ACHN (cell line): Measurements from ENCODE around the gene WNT9A.

Experiments
- DNase-seq: peaks from one replicate; pipeline ENCODE4 v3.0.0-alpha.2; 2015
- in situ Hi-C: cut with HindIII; loops from 2 replicates; pipeline ENCODE4 v1.10.0; 2017; ENCODE audit warnings: low sequenced_read_pairs, low pct_ligation_motif_present, low pct_unique_long_range_greater_than_20kb

Gene WNT9A

DNA sequence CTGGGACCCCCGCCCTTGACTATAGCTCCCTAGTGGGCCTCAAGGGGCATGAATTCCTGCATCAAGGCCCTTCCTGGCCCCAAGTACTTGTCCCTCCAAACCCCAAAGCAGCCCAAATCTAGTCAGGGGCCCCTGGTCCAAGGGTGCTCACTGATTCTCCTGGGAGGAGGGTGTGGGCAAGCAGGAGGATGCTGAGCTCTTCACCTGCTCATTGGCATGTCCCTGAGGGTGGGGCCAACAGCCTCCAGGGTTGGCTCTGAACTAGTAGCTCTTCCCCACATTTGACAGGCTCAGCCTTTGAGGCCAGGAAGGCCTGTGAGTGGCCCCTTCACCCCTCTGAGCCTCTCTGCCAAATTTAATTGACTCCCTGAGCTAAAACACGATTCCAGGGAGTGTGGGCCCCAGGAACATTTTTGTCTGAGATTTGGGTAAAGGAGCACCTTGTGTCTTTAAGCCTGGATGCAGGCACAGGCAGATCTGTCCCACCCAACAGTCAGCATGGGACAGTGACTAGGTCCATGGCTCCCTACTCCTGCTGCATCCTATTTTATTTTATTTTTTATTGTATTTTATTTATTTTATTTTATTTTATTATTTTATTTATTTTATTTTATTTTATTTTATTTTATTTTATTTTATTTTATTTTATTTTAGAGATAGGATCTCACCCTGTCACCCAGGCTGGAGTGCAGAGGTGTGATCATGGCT lies 11.0 kb upstream of the WNT9A start:
- in situ Hi-C loops, result no loop called here
- DNase-seq, result no peak

DNA sequence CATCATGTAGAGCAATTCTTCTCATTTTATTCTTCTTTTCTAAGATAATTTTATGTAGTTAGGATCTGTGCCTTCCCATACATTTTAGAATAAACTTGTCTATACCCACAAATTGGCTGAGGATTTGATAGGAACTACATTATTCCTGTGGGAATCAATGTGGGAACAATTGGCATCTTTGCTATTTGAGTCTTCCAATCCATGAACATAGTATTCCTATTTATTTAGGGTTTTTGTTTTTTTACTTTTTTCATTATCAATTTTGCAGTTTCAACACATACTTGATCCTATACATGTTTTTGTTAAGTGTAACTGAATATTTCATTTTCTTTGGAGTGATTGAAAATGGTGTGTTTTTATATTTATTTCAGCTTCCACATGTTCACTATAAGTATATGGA lies 8.1 kb upstream of the WNT9A start:
- DNase-seq, result no peak
- in situ Hi-C loops, result no loop called here

DNA sequence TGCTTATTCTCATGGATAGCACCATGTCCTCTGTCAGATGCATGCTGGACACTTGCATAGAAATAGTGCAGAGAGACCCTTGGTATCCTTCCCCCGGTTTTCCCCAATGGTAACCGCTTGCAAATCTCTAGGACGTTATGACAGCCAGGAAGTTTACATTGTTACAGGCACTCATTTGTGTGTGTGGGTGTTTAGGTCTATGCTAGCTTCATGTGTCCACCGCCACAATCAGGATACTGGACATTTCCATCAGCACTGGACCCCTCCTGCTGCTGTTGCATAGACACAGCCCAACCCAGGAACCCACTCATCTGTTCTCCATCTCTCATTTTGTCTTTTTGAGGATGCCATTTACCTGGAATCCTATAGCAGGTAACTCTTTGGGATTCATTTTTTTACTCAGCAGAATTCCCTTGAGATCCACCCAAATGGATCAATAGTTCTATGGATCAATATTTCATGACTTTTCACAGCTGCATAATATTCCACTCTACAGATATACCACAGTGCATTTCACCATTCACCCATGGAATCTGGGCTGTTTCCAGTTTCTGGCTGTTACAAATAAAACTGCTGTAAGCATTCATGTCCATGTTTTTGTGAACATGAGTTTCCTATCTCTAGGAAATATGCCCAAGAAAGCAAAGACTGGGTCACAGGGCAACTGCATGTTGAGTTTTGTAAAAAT lies 6.6 kb upstream of the WNT9A start:
- in situ Hi-C loops, result no loop called here
- no peak for DNase-seq

DNA sequence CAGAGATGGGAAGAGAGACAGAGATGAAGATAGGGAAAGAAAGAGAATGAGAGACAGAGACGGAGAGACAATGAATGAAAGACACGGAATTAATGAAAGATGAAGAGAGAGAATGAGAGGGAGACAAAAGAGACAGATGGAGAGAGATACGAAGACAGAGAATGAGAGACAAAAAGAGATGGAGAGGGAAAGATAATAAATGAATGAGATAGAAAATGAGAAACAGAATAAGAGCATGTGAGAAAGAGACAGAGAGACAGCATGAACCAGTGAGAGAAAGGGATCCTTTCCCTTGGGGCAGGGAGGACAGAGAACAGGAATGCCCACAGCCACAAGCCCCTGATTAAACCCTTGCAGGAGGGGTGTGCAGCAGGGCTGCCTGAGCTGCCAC lies 5.3 kb upstream of the WNT9A start:
- DNase-seq, result no peak
- in situ Hi-C loops, result no loop called here

DNA sequence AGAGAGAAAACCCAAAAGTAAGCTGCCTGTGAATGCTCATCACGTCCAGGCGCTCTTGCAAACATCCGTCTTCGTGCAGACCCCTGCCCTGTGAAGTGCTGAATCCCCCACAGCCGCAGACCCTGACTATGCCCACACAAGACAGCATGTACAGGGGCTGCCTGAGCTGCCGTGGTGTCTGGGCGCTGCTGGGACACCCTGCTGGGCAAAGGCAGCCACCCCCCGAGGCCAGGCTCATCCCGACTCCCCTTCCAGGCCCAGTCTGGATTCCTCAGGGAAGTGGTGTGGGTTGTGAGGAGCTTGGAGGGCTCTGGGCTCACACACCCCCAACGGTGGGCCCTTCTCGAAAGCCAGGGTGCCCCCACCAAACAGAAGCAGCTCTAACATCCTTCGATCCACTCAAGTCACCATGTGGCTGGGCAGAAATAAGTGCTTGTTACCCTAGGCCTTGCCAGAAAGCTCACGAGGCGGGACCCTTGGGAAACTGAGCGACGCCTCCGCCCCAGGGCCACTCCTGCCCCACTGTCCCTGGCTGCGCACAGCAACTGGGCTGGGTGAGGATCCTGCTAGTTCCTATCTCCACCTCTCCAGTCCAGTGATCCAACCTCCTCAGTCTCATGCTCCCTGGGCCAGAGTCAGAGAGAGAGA lies 4.8 kb upstream of the WNT9A start:
- DNase-seq, result no peak
- in situ Hi-C loops, result no loop called here

DNA sequence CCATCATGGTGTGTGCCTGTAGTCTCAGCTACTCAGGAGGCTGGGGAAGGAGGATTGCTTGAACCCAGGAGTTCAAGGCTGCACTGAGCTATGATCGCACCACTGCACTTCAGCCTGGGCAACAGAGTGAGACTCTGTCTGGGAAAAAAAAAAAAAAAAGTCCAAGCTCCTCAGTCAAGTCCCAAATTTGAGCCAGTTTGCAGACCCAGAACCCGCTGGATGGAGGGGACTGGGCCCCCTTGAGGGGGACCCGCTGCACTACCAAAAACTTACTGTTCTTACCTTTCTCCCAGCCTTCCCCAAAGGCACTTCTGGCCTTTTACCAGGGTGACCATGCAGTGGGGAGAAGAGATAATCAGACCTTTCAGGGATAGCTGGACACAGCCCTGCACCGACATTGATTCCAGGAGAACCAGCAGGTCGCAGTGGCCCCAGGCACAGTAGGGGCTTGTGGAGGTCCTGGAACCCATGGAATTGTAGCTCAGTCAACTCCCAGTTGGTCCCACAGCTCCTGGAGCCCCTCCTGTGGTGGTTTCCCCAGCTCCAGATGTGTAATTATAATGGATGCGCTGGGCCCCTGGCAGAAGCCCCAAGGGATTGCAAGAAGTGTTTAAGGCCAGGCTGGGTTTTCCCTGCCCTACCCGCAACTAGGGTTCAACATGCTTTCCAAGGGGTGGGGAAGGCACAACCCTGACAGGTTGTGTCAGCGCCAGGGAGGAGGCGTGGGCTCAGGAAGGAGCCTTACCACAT lies 4.1 kb upstream of the WNT9A start:
- in situ Hi-C loops, result no loop called here
- no peak for DNase-seq

DNA sequence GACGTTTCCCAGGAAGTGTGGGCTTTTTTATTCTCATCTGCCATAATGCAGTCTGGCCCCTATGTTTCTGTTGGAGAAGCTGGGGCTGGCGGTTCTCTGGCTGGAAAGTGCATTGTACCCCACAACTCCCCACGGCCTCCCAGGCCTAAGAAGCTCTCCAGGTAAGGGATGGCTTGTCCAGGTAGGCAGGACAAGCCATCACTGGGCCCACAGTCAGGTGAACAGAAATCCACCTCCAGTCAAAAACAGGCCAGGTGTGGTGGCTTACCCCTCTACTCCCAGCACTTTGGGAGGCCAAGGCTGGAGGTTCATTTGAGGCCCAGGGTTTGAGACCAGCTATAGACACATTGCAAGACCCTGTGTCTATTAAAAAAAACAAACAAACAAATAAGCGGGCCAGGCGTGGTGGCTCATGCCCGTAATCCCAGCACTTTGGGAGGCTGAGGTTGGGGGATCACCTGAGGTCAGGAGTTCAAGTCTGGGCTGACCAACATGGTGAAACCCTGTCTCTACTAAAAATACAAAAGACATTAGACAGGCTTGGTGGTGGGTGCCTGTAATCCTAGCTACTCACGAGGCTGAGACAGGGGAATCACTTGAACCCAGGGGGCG lies 3.1 kb upstream of the WNT9A start:
- DNase-seq, result no peak
- in situ Hi-C loops, result no loop called here

DNA sequence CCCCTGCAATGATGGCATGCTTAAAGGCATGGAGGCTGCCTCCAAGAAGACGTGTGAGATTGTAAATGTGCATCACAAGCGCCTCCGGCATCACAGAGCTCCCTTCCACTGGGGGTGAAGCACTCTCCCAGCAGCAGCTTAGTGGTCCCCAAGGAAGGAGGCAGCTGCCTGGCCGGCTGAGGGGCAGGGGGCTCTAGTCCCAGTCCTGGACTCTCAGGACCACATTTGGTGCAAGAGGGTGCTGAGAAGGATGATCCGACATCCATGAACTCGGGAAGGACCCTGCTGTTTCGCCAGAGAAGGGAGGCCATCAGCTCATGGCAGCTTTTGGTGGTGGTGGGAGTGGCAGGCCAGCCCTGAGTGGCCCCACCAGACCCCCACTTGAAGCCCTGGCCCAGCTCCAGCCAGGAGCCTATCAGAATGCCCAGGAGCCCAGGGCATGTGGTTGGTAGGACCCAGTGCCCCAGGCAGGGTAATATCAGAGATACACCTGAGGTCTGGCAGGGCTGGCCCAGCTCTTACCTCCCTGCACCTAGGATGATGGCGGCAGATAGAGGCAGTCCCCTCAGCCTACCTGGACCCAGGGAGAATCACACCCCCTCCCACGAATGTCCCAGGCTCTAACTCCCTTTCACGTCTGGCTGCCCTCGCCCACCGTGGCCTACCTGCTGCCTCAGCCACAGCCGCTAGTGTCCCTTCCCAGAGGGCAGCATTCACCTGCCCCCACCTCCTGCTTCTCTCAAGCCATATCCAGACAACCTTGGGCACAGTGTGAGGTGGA lies 2.4 kb upstream of the WNT9A start:
- no peak for DNase-seq
- in situ Hi-C loops, result loop anchor here (25.0 kb wide), 2 partner anchors 188 to 488 kb away; no protein-coding TSS in a partner anchor

DNA sequence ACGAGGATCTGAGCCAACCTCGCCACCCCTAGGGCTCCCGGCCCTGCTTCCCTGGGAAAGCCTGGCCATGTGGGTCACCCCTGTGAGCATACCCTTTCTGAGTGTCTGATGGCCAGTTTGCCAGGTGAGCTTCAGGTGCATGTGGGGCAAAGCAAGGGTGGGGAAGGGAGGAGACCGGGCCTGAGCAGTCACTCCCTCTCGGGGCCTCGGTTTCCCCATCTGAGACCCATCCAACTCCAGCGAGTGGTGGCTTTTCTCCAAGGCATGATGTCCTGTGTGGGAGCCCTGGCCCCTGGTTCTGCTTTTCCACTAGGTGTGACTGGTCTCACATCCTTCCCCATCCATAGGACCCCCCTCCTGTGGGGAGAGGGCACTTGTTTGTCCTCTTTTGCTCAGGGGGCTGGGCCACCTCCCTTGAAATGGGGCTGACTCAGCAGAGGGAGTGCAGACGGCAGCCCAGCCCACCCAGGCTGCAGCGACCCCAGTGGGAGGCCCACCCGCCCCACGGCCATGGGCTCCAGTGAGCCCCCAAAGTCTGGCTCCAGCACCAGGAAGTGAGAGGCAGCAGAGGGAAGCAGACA lies 1.7 kb upstream of the WNT9A start:
- DNase-seq, result no peak
- in situ Hi-C loops, result loop anchor here (25.0 kb wide), 2 partner anchors 187 to 487 kb away; no protein-coding TSS in a partner anchor

DNA sequence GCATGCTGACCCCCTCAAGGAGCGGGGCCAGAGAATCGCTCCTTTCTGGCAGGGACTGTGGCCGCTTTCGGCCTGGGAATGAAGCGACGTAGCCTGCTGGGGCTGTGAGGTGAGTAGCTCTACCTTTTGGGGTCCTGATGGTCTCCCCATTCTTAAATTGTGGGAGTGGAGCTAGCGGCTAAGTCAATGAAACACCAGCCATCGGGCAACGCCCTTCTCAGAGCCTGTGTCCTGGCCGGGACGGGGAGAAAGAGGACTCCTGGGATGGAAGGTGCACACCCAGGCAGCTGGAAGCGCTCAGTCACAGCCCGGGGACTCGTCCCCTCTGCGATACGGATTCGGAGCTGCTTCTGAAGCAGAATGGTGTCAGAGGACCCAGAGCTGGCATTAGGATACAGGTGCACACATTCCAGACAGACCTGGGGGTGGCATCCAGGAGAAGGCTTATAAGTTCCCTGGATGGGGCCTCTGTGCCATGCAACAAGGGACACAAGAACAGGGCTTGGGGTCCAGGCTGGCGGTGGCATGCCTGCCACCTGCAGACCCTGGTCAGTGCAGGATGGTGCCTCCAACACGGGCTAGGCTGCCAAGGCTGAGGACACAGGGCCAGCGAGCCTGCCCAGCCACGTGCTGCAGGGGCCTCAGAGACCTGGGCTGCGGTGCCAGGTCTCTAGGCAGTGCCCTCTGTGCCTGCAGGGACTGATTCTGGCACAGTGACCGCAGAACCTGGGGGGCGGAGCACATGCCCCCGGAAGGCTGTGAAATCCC lies 945 bp upstream of the WNT9A start:
- in situ Hi-C loops, result loop anchor here (25.0 kb wide), 2 partner anchors 186 to 486 kb away; no protein-coding TSS in a partner anchor
- DNase-seq, result no peak

DNA sequence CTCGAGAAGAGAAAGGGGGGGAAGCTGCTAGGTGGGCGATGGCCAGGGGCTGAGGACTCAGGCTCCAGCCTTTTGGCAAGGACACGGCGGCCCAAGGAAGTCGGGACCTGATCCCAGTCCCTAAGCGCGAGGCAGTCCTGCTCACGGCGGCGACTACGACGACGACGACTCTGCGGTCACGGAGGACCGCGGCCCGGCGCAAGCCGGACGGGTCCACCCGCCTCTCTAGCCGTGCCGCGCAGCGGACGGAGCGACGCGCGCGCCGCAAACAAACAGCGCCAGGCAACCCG lies 401 bp downstream of the WNT9A start:
- in situ Hi-C loops, result loop anchor here (25.0 kb wide), 2 partner anchors 185 to 485 kb away; no protein-coding TSS in a partner anchor
- DNase-seq, result no peak

DNA sequence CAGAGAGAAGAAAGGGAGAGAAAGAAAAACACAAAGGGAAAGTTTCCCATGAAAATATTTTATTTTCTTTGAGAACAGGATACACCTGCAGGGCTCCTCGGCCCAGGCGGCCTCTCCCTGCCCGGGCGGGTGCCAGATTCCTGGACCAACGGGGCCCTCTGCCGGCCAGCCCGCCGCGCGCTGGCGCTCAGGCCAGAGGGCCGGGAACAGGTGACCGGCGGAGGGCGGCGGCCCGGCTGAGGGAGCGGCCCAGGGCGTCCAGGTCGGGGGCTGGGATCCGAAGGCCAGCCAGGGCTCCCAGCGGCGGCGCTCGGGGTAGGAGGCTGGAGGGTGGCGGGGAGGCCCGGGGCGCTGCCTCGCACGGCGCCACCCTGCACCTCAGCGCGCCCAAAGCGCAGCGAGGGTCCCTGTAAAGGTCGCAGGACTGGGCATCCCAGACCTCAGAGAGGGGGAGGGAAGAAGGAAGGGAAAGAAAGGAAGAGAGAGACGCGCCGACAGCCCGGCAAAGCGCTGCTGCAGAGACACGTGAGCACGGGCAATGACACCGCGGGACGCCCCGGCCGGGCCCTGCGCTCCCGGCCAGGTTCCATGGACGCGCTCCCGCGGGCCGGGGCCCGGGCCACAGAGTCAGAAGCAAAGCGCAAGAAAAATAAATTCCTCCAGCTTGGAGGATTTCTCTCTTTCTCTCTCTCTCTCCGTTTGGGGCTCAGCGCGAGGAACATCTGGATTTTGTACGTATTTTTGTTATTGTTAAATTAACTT lies 927 bp downstream of the WNT9A start:
- in situ Hi-C loops, result loop anchor here (25.0 kb wide), 2 partner anchors 185 to 485 kb away; no protein-coding TSS in a partner anchor
- peak; percentile 81 for DNase-seq

DNA sequence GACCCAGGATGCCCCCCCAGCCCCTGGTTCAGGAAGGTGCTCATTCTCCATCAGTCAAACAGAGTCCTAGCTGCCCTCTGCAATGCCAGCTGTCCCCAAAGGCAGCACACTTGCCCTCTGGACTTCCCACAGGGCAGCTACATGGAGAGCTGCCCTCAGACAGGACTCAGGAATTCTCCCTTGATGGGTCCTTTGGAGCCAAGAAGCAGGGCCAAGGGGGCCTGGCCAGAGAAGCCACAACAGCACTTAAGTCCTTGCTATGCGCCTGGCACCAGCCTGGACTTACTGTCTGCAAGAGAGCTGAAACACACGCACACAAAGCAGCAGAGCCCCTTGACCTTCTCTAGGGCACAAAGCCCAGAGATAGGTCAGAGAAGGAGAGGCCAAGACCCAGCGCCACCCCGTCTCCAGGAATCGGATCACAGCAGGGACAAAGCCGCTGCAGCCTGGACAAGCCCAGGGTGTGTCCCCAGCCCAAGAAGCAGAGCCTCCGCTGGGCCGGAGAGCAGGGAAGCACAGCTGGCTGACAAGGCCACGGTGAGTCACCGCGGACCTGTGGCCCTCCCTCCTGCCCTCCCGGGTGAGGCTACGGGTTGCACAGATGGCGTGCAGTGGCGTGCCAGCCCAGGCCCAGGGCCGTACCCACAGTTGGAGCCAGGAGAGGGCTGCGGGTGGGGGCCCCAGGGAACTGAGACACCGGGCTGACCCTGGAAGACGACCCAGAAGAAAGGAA lies 1.7 kb downstream of the WNT9A start:
- peak; percentile 81 for DNase-seq
- in situ Hi-C loops, result loop anchor here (25.0 kb wide), 2 partner anchors 184 to 484 kb away; no protein-coding TSS in a partner anchor

DNA sequence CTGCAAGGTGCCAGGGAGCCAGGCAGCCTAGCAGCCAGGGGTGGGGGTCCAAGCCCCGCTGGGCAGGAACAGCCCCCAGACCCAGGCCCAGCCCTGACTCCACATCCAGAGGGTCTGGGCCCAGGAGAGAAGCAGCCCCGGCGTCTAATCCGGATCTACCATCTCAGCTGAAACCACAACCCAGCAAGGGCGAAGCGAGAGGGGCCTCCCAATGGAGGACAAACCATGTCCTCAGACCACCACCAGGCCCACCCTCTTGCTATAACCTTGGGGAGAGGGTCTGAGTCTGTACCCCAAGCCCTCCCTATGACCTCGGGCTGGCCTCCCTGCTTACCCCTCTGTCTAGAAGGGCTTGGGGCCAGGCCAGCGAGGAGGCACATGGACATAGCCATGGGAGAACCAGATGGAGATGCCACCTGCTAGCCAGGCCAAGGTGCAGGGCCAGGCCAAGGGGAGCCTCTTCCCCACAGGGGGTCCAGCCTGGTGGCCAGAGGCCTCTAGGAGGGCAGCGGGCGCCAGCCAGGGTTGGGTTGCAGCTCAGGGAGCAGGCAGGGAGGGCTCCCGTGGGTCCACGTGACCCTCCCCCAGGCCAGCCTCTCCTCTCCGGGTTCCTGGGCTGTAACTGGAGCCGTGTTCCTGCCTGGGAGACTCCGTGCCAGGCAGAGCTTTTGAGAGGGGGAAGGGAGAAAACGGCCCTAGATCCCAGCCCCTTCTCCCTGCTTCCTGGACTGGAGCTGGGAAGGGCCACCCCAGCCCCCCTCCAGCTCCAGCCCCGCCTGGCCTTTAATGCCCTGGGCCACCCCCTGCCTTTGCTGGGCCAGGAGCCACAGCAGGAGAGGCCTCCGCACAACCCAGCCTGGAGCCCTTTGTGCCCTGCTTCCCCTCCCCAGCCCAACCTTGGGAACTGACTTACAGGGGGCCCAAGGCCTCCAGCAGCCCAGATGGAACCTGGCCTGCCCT lies 2.5 kb downstream of the WNT9A start:
- in situ Hi-C loops, result loop anchor here (25.0 kb wide), 2 partner anchors 183 to 483 kb away; no protein-coding TSS in a partner anchor
- DNase-seq, result no peak
